HEK293T (cell line): ENCODE results near the gene TMEM131L.
"Not testable (repeated sequence)": the region's sequence is repeated elsewhere in the genome, so short reads cannot be mapped to it uniquely, and the experiment has no call there.

ENCODE experiments used
- CTCF ChIA-PET: fragments of 350-600 bp; formaldehyde crosslinking; extraction: SDS; loops from one replicate; lab custom pipeline; 2021; ENCODE audit warnings: antibody characterized with exemption, inconsistent platforms; lab: Yijun Ruan, JAX
- POLR2A ChIA-PET: fragments of 350-600 bp; formaldehyde crosslinking; extraction: SDS; loops from one replicate; lab custom pipeline; 2020; ENCODE audit warnings: antibody characterized with exemption, inconsistent platforms; lab: Yijun Ruan, JAX
- DNase-seq: peaks from one replicate; pipeline ENCODE4 v3.0.0; 2012; ENCODE audit warnings: mixed read lengths; ENCODE audit errors: extremely low spot score
- ARNT ChIP-seq: fragments of 450-650 bp; IDR thresholded peaks from 2 replicates; pipeline ENCODE4 v1.6.1; 2017; ENCODE audit warnings: mild to moderate bottlenecking
- BHLHE40 ChIP-seq: fragments of 450-650 bp; IDR thresholded peaks from 2 replicates; pipeline ENCODE4 v1.6.1; 2016; ENCODE audit warnings: mild to moderate bottlenecking, moderate library complexity, borderline replicate concordance
- CTBP1 ChIP-seq: fragments of 450-650 bp; IDR thresholded peaks from 2 replicates; pipeline ENCODE4 v1.6.1; 2016; ENCODE audit warnings: borderline replicate concordance
- ELF4 ChIP-seq: fragments of 450-650 bp; IDR thresholded peaks from 2 replicates; pipeline ENCODE4 v1.6.1; 2017; ENCODE audit warnings: antibody characterized with exemption
- FOXA1 ChIP-seq: fragments of 450-650 bp; IDR thresholded peaks from 2 replicates; pipeline ENCODE4 v1.6.1; 2016; ENCODE audit warnings: mild to moderate bottlenecking
- FOXK2 ChIP-seq: fragments of 450-650 bp; IDR thresholded peaks from 2 replicates; pipeline ENCODE4 v1.6.1; 2016; ENCODE audit warnings: mild to moderate bottlenecking
- FOXM1 ChIP-seq: fragments of 450-650 bp; IDR thresholded peaks from 2 replicates; pipeline ENCODE4 v1.6.1; 2017; ENCODE audit warnings: mild to moderate bottlenecking, borderline replicate concordance
- HDGF ChIP-seq: fragments of 450-650 bp; IDR thresholded peaks from 2 replicates; pipeline ENCODE4 v1.6.1; 2017; ENCODE audit warnings: antibody characterized with exemption, borderline replicate concordance
- L3MBTL2 ChIP-seq: fragments of 450-650 bp; conservative IDR thresholded peaks from 2 replicates; pipeline ENCODE4 v1.6.1; 2016; ENCODE audit warnings: mild to moderate bottlenecking
- LEF1 ChIP-seq: fragments of 450-650 bp; IDR thresholded peaks from 2 replicates; pipeline ENCODE4 v1.6.1; 2017; ENCODE audit warnings: mild to moderate bottlenecking, borderline replicate concordance
- NFRKB ChIP-seq: fragments of 450-650 bp; IDR thresholded peaks from 2 replicates; pipeline ENCODE4 v1.6.1; 2016; ENCODE audit warnings: mild to moderate bottlenecking, moderate library complexity
- SP1 ChIP-seq: fragments of 450-650 bp; IDR thresholded peaks from 2 replicates; pipeline ENCODE4 v1.6.1; 2017
- SUZ12 ChIP-seq: fragments of 450-650 bp; IDR thresholded peaks from 2 replicates; pipeline ENCODE4 v1.6.1; 2016; ENCODE audit warnings: mild to moderate bottlenecking
- TARDBP ChIP-seq: fragments of 450-650 bp; IDR thresholded peaks from 2 replicates; pipeline ENCODE4 v1.6.1; 2016
- ZNF384 ChIP-seq: fragments of 450-650 bp; IDR thresholded peaks from 2 replicates; pipeline ENCODE4 v1.6.1; 2016
- TF ChIP-seq, protein P1 (sequence below): fragments of 450-650 bp; IDR thresholded peaks from 2 replicates; pipeline ENCODE4 v1.6.1; 2016

Gene TMEM131L

DNA sequence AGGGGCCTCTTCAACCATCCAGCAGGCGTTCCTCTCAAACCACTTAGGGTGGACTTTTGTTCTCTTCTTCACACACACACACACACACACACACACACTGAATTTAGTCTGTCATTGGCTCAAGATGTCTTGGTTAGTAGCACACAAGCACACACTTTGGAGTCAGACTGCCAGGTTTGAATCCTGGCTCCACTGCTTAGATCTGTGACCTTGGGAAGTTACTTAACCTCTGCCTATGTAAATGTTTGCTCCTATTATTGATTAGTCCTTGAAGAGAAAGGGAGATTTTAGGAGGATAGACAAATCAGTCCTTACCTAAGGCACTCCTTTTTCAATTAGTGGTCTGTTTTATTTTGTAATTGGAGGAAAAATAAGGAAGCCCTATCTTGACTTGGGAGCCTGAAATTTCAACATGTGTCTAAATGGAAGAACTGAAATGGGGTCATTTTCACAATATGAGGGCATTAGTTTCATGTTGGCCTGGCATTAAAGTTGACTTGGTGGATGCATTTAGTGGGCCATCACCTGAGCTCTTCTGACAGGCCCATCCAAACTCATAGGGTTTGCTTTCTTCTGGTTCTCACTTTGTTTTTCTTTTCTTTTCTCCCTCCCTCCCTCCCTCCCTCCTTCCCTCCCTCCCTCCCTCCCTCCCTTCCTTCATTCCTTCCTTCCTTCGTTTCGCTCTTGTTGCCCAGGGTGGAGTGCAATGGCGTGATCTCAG lies 13.3 kb upstream of the TMEM131L start:
- no peak for DNase-seq
- no peak for TF ChIP-seq HDGF
- TF ChIP-seq, protein P1, sequence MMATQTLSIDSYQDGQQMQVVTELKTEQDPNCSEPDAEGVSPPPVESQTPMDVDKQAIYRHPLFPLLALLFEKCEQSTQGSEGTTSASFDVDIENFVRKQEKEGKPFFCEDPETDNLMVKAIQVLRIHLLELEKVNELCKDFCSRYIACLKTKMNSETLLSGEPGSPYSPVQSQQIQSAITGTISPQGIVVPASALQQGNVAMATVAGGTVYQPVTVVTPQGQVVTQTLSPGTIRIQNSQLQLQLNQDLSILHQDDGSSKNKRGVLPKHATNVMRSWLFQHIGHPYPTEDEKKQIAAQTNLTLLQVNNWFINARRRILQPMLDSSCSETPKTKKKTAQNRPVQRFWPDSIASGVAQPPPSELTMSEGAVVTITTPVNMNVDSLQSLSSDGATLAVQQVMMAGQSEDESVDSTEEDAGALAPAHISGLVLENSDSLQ, result no peak
- ChIA-PET POLR2A (interaction anchor here (1.4 kb wide), 1 partner anchor 13 kb away, joined by 14 read pairs; the partner anchor contains the start of gene TMEM131L), CTCF (interaction anchor here (0.7 to 1.3 kb wide), 2 partner anchors 121 to 134 kb away, joined by 3 read pairs; no protein-coding TSS in a partner anchor)

DNA sequence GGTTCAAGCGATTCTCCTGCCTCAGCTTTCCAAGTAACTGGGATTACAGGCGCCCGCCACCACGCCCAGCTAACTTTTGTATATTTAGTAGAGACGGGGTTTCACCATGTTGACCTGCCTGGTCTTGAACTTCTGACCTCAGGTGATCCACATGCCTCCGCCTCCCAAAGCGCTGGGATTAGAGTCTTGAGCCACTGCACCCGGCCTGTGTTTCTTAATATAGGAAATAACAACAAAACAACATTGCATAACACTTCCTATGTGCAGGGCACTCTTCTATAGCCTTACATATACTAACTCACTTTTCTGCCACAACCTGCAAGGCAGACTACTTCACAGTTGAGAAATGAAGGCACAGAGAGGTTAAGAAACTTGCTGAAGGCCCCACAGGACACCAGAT lies 12.8 kb upstream of the TMEM131L start:
- ChIA-PET CTCF (no interaction called here), POLR2A (no interaction called here)
- no peak for DNase-seq
- TF ChIP-seq ZNF384, result no peak
- no peak for TF ChIP-seq L3MBTL2
- no peak for TF ChIP-seq ARNT
- TF ChIP-seq HDGF, result no peak
- TF ChIP-seq BHLHE40, result no peak
- no peak for TF ChIP-seq SP1
- no peak for TF ChIP-seq LEF1
- no peak for TF ChIP-seq TARDBP
- TF ChIP-seq FOXA1, result no peak
- no peak for TF ChIP-seq CTBP1
- TF ChIP-seq FOXK2, result no peak
- TF ChIP-seq FOXM1, result no peak
- TF ChIP-seq NFRKB, result no peak
- TF ChIP-seq, protein P1, result no peak
- no peak for TF ChIP-seq SUZ12
- TF ChIP-seq ELF4, result no peak

DNA sequence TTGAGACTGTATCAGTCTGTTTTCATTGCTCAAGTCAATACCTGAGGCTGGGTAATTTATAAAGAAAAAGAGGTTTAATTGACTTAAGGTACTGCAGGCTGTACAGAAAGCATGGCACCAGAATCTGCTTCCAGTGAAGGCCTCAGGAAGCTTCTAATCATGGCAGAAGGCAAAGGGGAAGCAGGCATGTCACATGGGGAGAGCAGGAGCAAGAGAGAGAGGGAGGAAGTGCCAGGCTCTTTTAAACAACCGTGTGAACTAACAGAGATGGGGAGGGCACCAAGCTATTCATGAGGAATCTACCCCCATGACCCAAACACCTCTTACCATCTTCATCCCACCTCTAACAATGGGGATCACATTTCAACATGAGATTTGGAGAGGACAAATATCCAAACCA lies 7.2 kb upstream of the TMEM131L start:
- CTCF ChIA-PET, result no interaction called here
- no peak for TF ChIP-seq ELF4
- TF ChIP-seq L3MBTL2, result no peak
- no peak for TF ChIP-seq SP1
- TF ChIP-seq NFRKB, result no peak
- no peak for TF ChIP-seq SUZ12
- TF ChIP-seq FOXA1, result no peak
- no peak for TF ChIP-seq ARNT
- no peak for TF ChIP-seq HDGF
- no peak for TF ChIP-seq LEF1
- no peak for TF ChIP-seq CTBP1
- TF ChIP-seq ZNF384, result no peak
- POLR2A ChIA-PET, result no interaction called here
- DNase-seq, result no peak

DNA sequence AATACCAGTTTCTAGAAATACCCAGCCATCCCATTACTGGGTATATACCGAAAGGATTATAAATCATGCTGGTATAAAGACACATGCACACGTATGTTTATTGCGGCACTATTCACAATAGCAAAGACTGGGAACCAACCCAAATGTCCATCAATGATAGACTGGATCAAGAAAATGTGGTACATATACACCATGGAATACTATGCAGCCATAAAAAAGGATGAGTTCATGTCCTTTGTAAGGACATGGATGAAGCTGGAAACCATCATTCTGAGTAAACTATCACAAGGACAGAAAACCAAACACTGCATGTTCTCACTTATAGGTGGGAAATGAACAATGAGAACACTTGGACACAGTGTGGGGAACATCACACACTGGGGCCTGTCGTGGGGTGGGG lies 4.6 kb upstream of the TMEM131L start:
- CTCF ChIA-PET, POLR2A ChIA-PET, DNase-seq: not testable (repeated sequence)

DNA sequence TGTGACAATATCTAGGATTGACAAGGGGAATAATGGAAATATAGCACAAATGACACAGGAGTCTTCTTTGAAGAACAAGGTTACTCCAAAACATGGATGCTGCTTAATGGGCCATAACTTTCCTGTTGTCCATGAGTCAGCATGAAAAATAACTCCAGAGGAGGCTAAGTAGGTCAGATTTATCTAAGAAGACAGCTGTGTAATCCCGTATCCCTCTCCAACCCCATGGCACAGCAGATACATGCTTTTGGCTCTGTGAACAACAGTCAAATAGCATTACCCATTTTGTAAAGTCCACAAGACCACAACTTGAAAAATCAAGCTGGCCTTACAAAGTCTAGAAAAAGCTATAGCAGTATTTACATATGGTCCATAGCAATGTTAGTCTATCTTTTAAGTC lies 2.1 kb upstream of the TMEM131L start:
- DNase-seq, result no peak
- ChIA-PET POLR2A (interaction anchor here (3.4 kb wide), 1 partner anchor 12 kb away, joined by 14 read pairs; no protein-coding TSS in a partner anchor), CTCF (no interaction called here)
- no peak for TF ChIP-seq NFRKB
- no peak for TF ChIP-seq ARNT
- no peak for TF ChIP-seq L3MBTL2
- no peak for TF ChIP-seq BHLHE40
- no peak for TF ChIP-seq FOXM1
- TF ChIP-seq SP1, result no peak
- no peak for TF ChIP-seq FOXA1
- no peak for TF ChIP-seq HDGF
- no peak for TF ChIP-seq TARDBP
- no peak for TF ChIP-seq CTBP1
- no peak for TF ChIP-seq LEF1
- TF ChIP-seq SUZ12, result no peak
- no peak for TF ChIP-seq ELF4
- TF ChIP-seq, protein P1, result no peak

DNA sequence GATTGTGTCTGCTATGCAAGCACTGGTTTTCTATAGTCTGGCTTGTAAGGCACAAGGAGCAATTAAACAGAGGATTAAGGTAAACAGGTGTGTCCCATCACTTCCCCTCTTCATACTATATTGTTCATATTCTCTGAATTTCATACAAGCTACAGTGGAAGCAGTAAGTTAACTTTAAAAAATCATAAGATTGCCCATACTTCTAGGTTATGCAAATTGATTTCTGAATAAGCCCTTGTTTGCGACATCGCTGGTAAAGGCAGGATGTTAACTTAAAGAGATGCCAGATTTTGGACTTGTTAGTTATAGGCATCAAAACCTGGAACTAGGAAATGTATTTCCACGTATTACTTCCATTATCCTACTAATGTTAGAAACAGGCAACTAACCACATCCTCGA lies 1.0 kb upstream of the TMEM131L start:
- ChIA-PET POLR2A (interaction anchor here (0.9 to 3.4 kb wide), 22 partner anchors 9 to 120 kb away, joined by 3 to 42 read pairs (median 7); partner anchors contain the start of gene MND1), CTCF (interaction anchor here (0.8 to 2.5 kb wide), 6 partner anchors 10 to 155 kb away, joined by 3 to 13 read pairs (median 4); no protein-coding TSS in a partner anchor)
- no peak for TF ChIP-seq ELF4
- no peak for DNase-seq

DNA sequence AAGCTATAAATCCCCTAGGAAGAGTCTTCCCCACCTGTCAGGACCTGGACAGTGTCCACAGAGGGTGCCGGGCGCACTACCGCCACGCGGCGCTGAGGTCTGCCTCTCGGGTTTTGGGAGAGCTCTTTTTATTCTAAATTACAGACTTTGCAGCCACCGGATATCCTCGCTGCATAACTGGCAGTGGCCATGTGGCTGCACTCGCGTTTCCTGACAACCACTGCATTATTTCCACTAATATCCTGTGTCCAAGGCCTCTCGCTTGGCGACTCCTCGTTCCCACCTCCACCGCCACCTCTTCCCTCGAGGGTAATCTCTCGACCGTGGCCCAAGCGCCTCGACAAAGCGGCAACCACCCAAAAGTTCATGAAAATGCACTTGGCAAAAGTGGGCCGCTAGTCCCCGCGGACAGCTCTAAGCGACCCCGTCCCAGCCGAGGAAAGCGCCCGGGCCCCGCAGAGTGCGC lies 512 bp upstream of the TMEM131L start:
- peak; percentile 45 for DNase-seq
- ChIA-PET POLR2A (interaction anchor here (0.9 to 3.4 kb wide), 32 partner anchors 9 to 243 kb away, joined by 3 to 42 read pairs (median 6); partner anchors contain the start of gene MND1), CTCF (interaction anchor here (0.8 to 2.5 kb wide), 8 partner anchors 10 to 320 kb away, joined by 3 to 13 read pairs (median 4); no protein-coding TSS in a partner anchor)
- TF ChIP-seq HDGF (no peak), L3MBTL2 (peak; percentile 88)
